HG03175 (cell line): ENCODE data around the gene OSBPL2.

Experiments
- ATAC-seq: cut with Tn5 transposase; IDR thresholded peaks from one replicate; pipeline ENCODE4 v1.9.1; 2021; ENCODE audit warnings: mild to moderate bottlenecking, moderate library complexity; ENCODE audit not compliant: unreplicated experiment

Gene OSBPL2

DNA sequence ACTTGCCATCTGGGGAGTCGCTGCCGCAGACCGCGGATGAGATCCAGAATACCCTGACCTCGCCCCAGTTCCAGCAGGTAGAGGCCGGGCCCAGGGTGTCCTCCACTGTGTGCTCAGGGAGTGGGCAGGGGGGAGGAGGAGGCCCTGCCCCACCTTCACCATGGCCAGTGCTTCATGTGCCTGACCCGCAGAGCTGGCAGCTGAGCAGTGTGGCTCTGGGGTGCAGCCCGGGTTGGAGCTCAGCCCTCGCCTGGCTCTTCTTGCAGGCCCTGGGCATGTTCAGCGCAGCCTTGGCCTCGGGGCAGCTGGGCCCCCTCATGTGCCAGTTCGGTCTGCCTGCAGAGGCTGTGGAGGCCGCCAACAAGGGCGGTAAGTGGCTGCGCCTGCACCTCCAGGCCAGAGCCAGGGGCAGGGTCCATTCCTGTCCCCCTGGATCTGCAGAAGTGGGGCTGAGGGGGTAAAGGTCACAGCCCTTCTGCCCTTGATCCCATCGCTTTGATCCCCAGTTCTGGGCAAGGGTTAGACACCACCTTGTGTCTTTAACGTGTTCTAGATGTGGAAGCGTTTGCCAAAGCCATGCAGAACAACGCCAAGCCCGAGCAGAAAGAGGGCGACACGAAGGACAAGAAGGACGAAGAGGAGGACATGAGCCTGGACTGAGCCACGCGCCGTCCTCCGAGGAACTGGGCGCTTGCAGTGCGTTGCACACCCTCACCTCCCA lies 69.9 kb downstream of the OSBPL2 start:
- no peak for ATAC-seq

GRCh38 chr20:62309198-62309944 lies 71.0 kb downstream of the OSBPL2 start:
- no peak for ATAC-seq

GRCh38 chr20:62309947-62310756 lies 71.8 kb downstream of the OSBPL2 start:
- no peak for ATAC-seq

DNA sequence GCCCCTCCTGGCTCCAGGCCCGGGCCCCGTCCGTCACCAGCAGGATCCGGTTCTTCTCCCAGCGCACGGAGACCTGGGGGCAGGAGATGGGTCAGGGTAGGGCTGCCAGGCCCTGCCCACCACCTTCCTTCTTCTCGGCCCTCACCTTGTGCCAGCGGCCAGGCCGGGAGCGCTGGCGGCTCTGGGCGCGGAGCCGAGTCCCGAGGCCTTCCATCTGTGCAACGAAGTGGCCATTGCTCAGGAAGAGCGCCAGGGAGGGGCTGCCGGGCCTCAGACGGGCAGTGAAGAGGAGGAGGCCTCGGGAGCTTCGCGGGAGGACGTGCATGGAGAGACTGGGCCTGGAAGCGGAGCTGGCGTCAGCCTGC lies 72.4 kb downstream of the OSBPL2 start:
- ATAC-seq = no peak

DNA sequence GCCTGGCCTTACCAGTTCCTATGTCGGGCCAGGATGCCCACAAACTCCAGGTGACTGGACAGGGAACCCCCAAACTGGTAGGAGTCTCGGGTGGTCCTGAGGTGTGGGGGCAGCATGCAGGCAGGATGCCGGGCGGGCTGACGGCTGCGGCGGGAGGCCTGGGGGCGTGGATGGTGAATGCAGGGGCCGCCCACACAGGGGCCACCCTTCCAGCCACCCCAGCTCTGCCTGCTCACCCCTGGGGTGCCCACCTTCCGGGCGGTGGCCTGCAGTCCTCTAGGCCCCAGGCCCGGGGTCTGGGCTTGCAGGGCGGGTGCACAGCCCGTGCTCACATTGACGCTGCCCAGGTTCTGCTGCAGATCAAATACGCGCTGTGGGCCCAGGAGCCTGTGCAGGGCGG lies 72.8 kb downstream of the OSBPL2 start:
- no peak for ATAC-seq

DNA sequence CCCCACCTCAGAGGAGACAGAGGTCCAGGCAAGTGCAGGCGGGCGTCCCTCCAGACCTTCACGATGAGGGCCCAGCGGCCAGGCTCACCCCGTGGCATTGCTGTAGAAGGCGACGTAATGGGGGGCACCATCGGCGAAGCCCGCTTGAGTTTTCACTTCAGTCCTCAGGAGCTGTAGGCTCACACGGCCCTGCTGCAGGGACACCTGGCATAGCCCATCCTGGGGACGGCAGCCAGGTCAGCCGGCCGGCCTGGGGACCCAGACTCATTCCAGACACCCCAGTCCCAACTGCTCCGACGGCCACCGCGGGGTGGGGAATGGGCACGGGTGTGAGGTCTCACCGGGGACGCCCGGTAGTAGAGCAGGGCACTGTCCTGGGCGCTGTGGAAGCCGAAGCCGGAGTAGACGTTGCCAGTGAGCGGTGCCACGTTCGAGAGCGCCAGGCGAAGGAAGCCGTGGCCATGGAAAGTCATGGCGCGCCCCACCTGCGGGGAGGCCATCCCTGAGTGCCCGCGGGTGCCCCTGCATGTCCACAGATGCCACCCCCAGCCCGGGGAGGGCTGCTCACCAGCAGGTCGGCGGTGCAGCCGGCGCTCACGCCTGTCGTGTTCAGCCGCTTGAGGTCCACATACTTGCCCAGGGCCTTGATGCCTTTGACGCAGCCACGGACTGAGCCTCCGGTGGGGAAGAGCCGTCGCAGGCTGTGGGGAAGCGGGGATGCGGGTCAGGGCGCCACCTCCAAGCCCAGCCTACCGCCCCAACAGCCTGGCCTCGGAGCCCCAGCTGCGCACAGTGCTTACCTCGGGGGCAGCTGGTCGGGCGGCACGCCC lies 73.7 kb downstream of the OSBPL2 start:
- ATAC-seq = no peak

DNA sequence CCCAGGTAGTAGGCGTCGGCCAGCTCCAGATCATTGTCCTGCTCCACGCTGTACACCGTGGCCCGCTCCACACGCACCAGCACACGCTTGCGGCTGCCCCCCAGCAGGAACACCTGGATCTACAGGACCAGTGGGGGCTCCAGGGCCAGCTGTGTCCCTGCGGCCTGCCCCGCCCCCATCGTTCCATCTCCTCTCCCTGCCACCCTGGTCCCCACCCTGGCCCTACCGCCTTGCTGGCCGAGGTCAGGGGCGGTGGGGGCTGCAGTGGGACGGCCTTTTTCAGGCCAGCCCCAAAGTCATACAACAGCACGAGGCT lies 74.3 kb downstream of the OSBPL2 start:
- no peak for ATAC-seq

GRCh38 chr20:62313021-62313420 lies 74.7 kb downstream of the OSBPL2 start:
- ATAC-seq = no peak

GRCh38 chr20:62313460-62314338 lies 75.4 kb downstream of the OSBPL2 start:
- no peak for ATAC-seq

GRCh38 chr20:62314339-62314638 lies 76.0 kb downstream of the OSBPL2 start:
- ATAC-seq = no peak

- ATAC-seq = no peak
These were observed 76.5 kb downstream of the OSBPL2 start for GRCh38 chr20:62314711-62315302.

GRCh38 chr20:62315773-62316172 lies 77.5 kb downstream of the OSBPL2 start:
- no peak for ATAC-seq

DNA sequence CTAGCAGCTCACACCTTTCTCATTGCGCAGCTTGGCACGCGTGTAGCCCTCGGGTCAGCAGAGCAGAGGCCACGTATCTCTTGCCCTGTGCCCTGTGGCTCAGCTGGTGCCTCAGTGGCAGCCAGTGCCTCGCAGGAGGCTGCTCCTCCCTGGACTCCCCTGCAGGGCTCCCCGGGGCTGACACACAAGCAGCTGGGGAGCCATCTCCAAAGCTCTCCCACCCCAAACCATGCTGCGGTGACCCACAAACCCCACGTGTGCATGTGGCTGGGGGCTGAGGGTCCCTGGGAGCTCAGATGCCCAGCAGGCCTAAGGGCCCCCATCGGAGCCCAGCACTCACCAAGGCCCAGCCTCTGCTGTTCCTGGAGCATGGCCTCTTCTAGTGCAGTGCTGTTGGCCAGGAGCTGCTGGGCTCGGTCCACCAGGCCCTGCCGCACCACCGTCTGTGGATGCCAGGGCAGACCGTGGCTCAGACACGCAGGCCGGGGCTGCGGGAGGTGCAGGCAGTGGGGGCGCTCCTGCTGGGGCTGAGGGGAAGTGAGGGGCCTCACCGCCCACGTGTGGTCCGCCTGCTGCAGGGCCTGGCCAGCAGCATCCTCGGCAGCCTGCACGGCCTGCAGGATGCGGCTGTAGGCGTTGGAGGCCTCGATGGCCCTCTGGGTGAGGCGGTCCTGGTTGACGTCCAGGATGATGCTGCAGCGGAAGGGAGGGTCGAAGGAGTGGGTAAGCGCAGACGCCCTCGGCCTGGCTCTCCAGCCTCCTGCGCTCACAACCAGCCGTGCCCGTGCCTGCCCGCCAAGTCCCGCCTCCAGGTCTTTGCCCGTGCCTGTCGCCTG lies 78.2 kb downstream of the OSBPL2 start:
- no peak for ATAC-seq

- no peak for ATAC-seq
These were observed 78.9 kb downstream of the OSBPL2 start for GRCh38 chr20:62317167-62317655.

DNA sequence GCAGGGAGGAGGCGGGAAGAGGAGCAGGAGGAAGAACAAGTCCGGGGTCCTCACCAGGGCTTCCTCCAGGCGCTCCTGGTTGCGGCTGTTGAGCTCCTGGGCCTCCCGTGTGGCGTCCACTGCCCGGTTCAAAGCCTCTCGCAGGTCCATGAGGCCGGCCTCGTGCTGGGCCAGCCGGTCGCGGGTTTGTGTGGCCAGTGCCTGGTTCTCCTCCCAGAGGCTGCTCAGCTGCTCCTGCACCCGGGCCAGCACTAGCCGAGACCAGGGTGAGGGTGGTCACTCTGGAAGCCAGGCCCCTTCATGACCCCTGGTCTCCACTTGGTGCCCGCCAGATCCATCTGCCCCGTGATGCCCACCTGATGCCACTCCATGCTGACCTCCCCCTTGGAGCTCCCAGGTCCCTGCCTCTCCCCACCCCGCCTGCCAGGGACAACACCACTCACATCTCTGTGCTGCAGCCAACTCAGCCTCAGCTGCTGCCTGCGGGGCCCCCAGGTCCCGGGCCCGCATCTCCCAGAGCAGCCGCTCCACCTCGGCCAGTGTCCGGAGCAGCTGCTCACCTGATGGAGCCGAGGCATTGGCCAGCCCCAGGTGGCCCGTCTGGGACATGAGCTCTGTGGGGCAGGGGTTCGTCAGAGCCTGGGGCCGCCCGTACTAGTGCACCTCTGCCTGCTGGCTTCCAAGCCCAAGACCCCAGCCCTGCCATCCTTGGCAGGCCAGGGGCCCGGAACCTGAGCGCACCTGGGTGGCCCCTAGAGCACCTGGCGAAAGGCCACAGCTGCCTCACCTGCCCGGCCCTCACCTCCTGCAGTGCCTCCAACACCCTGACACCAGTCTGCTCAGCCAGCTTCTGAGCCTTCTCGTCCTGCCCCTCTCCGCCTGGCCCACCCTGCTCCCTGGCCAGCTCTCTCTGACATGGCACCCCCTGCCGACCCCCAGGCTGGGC lies 80.4 kb downstream of the OSBPL2 start:
- no peak for ATAC-seq

DNA sequence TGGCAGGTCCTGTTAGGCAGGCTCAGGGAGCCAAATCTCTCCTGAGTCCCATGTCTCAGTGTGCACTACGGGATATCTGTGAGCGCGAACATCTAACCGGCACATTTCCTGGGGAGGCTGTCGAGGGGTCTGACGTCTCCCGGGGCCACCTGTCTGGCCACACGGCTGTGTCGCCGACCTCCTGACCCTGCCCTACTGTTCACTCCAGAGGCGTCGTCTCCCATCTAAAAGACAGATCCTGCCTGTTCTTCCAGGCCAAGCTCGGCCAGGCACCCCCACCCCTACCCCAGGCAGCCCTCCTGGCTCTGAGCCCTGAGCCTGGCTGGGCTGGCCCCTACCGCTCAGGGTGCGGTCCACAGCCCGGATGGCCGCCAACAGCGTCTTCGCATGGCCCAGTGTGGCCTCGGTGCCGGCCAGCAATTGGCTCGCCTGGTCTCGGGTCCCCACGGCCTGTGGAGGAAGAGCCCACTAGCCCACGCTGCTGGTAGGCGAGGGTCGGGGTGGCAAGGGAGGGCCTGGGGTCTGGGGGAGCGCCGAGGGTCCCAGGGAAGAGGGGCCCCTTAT lies 81.1 kb downstream of the OSBPL2 start:
- no peak for ATAC-seq

DNA sequence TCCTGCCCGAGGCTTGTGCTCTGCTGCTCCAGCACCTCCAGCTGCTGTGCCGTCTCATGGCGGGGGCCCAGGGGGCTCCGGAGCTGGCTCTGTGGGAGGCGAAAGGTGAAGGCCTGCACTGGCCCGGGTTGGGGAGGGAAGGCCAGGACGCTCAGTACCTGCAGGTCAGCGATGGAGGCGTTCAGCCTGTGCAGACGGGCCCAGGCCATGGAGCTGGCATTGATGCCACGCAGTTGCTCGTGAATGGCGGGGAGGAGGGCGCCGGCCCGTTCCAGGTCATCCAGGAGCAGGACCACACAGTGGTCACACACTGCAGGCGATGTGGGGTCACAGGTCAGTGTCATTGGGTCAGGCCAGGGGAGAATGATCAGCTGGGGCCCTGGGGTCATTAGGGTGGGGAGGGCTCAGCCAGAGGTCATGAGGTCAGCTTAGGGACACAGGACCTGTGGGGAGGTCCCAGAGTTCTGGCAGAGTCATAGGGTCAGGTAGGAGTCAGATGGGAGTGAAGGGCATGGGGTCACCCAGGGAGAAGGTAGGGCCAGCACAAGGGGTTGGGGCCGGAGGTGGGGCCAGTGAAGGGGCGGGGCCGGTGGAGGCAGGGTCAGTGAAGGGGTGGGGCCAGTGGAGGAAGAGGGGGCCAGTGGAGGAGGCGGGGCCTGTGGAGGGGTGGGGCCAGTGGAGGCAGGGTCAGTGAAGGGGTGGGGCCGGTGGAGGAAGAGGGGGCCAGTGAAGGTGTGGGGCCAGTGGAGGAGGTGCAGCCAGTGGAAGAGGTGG lies 82.4 kb downstream of the OSBPL2 start:
- no peak for ATAC-seq
